Measurements from ENCODE around the gene MRLN.
"Not testable (repeated sequence)": the region's sequence is repeated elsewhere in the genome, so short reads cannot be mapped to it uniquely, and the experiment has no call there.

The MRLN gene

DNA sequence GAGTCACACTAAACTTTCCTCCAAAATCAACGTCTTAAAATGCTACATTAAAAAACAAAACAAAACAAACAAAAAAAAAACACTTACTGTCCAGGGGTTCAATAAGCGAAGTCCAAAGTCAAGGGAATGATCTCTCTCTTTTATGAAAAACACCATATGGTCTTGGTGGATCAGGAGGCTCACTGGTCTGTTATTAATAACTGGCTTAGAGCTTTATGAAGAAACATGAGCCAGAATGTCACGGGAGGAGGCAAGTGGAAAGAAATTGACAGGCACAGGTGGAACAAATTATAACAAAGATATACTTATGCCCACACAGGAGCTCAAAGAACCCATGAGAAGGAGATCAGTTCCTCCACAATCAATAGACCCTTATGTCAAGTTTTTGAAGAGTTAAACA, at the start of gene MRLN:
TSS of gene MRLN (minus strand) at position 189 of the 400 bp plus-strand sequence.
- no peak for DNase-seq (ENCODE audit: low read depth in 2 of 2)

DNA sequence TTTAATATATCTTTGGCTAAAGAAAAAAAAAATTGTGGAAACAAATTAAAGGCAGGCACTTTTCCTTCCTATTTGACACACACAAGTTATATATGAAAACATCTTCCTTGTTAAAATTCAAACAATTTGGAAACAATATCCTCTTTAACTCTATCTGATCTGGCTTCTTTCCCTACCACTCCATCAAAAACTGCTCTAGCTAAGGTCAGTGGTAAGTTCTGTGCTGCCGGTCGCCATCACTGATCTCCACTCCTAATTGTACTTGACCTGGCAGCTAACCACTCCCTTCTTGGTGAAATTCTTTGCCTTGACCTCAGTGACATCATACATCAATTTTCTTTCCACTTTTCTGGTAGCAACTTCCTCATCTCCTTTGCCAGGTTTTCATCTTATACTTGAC, 47.9 kb upstream of the MRLN start:
- no peak for DNase-seq (ENCODE audit: low read depth in 2 of 2)

DNA sequence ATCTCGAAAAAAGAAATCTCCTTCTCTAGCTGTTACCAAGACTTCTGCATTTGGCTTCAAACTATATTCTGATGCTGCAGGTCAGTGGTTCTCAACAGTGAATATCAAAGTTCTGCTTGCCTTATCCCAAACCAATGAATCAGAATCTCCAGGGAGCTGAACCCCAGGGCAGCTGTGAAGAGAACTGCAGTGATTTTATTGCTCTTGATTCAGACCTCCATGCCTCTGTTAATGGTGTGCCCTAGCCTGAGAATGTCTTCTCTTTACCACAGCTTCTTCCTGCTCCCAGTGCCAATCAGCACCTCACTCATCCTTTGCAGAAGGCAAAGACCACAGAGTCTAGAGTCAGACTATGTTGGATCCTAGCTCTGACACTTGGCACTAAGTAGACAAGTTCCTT, 46.2 kb upstream of the MRLN start:
- DNase-seq (ENCODE audit: low read depth in 2 of 2) = no peak

GRCh38 chr10:59793919-59794318, 40.7 kb upstream of the MRLN start:
- DNase-seq (ENCODE audit: low read depth in 2 of 2) = no peak

DNA sequence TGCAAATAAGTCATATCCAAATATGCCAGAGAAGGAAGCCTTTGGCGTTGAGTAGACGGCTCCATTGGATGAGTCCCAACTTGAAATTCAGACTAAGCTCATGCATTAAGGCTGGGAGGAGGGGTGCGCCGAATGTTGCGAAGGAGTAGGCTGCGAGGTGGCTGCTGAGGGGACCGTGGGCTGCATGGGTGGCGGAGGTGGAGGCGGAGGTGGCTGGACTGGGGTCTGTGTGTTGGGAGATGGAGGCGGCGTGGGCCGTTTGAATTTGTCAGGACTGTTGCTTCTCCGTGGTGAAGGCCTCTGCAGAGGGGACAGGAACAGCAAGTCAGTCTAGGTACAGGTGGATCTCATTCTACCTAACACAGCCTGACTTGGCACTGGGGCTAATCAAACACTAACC, 39.6 kb upstream of the MRLN start:
- no peak for DNase-seq (ENCODE audit: low read depth in 2 of 2)

DNA sequence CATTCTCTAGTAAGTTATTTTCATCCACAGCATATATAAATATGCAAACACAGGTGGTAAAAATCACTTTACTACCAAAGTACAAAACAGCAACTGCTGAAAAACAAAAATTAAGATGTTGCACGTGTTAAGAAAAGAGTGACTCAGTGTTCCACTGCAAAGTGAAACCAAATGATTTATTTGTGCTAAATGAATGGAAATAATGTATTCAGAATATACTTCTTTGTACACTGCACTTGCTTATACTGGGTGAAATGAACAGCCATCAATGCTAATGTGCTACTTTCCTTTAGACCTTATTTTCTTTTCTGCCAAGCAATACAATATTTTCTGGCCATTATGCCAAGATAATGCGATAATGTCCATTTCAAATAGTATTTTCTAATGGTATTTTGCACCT, 38.3 kb upstream of the MRLN start:
- DNase-seq (ENCODE audit: low read depth in 2 of 2) = no peak

GRCh38 chr10:59790080-59790479, 36.8 kb upstream of the MRLN start:
- not testable (repeated sequence) for DNase-seq (ENCODE audit: low read depth in 2 of 2)

DNA sequence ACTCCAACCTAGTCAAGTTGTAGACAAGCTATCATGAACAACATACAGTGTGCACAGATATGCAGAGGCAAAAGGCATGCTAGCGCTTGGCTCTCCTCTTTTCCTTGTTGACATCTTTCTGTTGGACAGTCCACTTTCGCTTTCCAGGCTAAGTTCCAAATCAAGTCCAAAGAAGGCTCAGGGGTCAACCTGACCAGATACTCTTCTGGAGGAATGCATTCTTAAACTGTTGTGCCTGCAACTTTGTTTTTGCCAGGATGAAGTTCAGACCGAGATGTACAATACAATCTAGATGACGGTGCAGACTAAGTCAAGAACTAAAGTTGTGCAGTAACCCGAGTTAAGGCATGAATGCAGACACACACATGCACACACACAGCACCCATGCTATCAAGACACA, 35.7 kb upstream of the MRLN start:
- not testable (repeated sequence) for DNase-seq (ENCODE audit: low read depth in 2 of 2)

DNA sequence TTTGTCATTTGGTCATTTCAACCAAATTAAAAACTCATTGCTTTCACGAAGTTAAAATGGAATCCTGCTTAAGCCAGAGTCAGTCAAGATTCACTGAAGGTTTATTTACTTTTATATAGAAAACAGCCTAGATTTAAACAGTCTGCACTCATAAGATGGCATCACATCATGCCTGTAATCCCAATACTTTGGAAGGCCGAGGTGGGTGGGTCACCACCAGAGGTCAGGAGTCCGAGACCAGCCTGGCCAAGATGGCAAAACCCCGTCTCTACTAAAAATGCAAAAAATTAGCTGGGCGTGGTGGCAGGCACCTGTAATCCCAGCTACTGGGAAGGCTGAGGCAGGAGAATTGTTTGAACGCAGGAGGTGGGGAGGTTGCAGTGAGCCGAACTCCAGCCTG, 33.8 kb upstream of the MRLN start:
- DNase-seq (ENCODE audit: low read depth in 2 of 2) = not testable (repeated sequence)

DNA sequence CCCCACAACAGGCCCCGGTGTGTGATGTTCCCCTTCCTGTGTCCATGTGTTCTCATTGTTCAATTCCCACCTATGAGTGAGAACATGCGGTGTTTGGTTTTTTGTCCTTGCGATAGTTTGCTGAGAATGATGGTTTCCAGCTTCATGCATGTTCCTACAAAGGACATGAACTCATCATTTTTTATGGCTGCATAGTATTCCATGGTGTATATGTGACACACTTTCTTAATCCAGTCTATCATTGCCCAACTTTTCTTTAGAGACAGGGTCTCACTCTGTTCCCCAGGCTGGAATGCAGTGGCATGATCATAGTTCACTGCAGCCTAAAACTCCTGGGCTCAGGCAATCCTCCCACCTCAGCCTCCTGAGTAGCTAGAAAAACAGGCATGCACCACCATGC, 32.2 kb upstream of the MRLN start:
- DNase-seq (ENCODE audit: low read depth in 2 of 2) = not testable (repeated sequence)

- DNase-seq (ENCODE audit: low read depth in 2 of 2) = no peak
Measured at GRCh38 chr10:59781511-59781910, 28.3 kb upstream of the MRLN start.

DNA sequence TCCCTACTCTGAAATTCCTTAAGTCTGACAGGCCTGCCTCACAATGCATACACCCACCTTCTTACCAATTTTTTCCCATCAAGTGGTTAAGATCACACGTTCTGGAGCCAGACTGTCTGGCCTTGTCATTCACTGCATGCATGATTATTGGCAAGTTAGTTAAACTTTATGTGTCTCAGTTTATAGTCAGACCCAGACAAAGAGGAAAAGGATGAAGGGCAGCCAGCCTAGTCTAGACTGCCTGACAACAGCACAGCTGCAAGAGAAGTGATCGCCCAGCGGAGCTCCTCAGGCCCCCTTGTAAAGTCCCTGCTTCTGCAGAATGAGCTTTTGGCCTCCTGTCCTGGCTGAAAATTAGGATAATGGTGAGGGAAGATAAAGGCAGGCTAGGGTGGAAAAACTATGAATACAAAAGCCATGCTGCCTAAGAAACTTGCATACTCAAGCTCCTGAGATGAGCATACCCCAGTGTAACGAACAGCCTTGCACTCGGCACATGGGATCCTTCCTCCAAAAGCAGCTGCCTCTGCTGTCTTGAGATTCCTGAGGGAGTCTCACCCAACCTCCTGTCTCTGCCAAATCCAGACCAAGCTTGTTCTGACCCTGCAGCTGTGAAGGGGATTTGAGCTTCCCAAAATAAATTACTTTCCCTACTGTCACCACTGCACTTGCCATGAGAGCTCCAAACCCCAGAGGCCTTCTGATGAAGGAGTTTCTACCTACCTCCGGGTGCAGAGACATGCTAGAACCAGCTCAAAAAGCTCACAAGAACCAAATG, 26.7 kb upstream of the MRLN start:
- DNase-seq (ENCODE audit: low read depth in 2 of 2) = no peak

- DNase-seq (ENCODE audit: low read depth in 2 of 2) = no peak
Measured at GRCh38 chr10:59774451-59774850, 21.2 kb upstream of the MRLN start.

GRCh38 chr10:59773088-59773487, 19.8 kb upstream of the MRLN start:
- DNase-seq (ENCODE audit: low read depth in 2 of 2) = no peak

GRCh38 chr10:59771162-59771807, 18.0 kb upstream of the MRLN start:
- no peak for DNase-seq (ENCODE audit: low read depth in 2 of 2)

DNA sequence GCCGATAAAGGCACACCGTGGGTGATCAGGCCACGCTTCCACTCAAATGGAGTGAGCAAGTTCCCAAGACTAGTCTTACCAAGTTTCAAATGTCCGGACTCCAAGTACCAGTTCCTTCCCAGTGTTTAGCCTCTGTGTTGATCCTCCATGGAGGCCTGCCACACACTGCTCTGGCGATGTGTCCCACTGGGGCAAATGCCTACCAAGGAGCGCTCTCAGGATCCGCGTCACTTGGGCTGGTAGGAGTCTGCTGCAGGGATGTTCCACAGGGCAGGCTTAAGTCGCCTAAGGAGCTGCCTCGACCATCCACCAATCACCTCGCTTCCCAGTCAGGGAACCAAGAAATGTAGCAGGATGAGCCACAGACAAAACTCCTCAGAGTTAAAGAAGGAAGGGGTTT, 17.4 kb upstream of the MRLN start:
- DNase-seq (ENCODE audit: low read depth in 2 of 2) = no peak

GRCh38 chr10:59762505-59762904, 9.2 kb upstream of the MRLN start:
- DNase-seq (ENCODE audit: low read depth in 2 of 2) = no peak

DNA sequence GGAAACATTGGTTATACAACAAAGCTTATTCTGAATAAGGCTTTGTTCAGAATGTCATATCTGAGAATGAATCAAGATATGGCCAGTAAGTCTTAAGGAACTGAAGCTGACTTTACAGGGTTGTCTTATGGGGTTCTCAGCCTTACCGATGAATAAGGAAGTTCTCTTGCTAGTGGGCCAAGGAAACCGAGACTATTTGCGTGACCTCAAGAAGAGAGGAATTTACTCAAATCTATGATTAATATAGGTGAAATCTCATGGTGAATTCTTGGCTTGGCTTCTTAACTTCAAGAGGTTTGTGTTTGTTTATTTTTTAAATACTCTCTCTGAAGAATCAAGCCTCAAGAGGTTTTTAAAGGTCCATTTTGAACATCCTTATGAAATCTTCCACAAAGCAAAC, 4.7 kb upstream of the MRLN start:
- no peak for DNase-seq (ENCODE audit: low read depth in 2 of 2)

GRCh38 chr10:59754951-59755350, 1.7 kb upstream of the MRLN start:
- no peak for DNase-seq (ENCODE audit: low read depth in 2 of 2)

DNA sequence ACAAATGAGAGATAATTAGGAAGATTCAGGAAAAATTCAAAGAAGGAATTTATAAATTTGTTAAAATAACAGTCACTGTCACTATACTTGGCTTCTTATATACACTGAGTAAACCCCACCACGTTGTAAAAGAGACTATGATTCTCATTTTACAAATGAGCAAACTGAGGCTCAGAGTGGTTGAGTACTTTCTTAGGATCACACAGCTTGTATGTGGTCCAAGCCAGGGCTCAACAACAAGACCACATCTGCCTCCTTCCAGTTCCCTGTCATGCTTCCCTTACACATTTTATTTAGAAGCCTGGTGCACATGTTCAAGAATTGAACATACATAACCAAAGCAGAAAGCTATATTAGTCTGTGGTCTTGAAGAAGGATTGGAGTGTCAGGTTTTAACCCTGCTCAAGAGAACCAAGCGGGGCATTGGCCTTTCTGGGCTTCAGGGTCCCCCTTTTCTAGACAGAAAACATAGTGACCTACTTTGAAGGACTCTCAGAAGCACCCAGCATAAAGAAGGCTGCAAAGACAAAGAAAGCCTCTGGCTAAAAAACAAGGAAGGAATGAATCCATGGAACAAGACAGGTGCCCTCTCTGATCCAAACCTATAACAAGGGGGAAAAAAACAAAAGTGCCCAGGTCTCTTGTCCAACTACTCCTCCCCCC, 846 bp downstream of the MRLN start:
- no peak for DNase-seq (ENCODE audit: low read depth in 2 of 2)

- DNase-seq (ENCODE audit: low read depth in 2 of 2) = no peak
Measured at GRCh38 chr10:59750155-59750945, 2.9 kb downstream of the MRLN start.

- DNase-seq (ENCODE audit: low read depth in 2 of 2) = no peak
Measured at GRCh38 chr10:59748834-59749233, 4.4 kb downstream of the MRLN start.

Measured in stimulated activated CD4-positive, alpha-beta T cell treated with anti-CD3 and anti-CD28 coated beads, Interleukin-15, amount 100 ng/mL, for 48 hours (primary cell).